GM20000 (cell line): ENCODE measurements around the gene TMEM150C.

Experiments used
- DNase-seq: peaks from one replicate; pipeline ENCODE4 v3.0.0; 2012; ENCODE audit warnings: low spot score
- TF ChIP-seq, protein P1 (sequence below): IDR thresholded peaks from 2 replicates; pipeline ENCODE4 v1.5.1; 2012; ENCODE audit warnings: mild to moderate bottlenecking, control low read depth; ENCODE audit errors: extremely low read depth, missing control alignments

Gene TMEM150C

DNA sequence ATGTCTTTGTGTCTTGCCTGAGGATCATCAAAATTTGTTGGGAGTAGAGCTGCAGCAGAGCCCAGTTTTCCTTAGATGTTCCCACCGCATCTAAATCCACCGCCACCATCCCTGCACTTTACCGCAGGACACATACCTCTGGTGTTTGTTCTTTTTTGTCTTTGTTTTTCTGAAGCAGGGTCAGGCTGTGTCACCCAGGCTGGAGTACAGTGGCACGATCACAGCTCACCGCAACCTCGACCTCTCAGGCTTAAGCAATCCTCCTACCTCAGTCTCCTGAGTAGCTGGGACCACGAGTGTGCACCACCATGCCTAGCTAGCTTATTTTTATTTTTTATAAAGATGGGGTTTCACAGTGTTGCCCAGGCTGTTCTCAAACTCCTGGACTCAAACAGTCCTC, 126.8 kb downstream of the TMEM150C start:
- TF ChIP-seq, protein P1, sequence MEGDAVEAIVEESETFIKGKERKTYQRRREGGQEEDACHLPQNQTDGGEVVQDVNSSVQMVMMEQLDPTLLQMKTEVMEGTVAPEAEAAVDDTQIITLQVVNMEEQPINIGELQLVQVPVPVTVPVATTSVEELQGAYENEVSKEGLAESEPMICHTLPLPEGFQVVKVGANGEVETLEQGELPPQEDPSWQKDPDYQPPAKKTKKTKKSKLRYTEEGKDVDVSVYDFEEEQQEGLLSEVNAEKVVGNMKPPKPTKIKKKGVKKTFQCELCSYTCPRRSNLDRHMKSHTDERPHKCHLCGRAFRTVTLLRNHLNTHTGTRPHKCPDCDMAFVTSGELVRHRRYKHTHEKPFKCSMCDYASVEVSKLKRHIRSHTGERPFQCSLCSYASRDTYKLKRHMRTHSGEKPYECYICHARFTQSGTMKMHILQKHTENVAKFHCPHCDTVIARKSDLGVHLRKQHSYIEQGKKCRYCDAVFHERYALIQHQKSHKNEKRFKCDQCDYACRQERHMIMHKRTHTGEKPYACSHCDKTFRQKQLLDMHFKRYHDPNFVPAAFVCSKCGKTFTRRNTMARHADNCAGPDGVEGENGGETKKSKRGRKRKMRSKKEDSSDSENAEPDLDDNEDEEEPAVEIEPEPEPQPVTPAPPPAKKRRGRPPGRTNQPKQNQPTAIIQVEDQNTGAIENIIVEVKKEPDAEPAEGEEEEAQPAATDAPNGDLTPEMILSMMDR: no peak

DNA sequence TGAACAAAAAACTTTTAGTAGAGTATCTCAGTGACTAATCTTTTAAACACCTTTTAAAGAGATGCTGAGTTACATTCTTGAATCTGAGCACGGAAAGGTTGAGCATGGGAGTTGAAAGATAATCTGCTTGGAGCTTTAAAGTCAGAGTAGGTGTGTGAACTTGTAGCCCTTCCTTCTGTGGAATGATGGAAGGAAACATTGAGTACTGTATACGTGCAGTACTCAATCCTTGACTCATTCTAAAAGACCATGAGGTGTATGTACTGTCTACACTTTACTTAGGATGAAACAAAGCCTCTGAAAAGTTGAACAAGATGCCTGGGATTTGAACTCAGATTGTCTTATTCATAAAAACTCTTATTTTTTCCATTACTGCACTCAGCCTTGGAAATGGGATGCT, 128.0 kb downstream of the TMEM150C start:
- TF ChIP-seq, protein P1: no peak
- no peak for DNase-seq

More for the DNA sequence above, 126.8 kb downstream of the TMEM150C start:
- no peak for DNase-seq
